ACHN (cell line): Measurements from ENCODE around the gene MBD5.

Source experiments
- DNase-seq: peaks from one replicate; pipeline ENCODE4 v3.0.0-alpha.2; 2015
- in situ Hi-C: cut with HindIII; loops from 2 replicates; pipeline ENCODE4 v1.10.0; 2017; ENCODE audit warnings: low sequenced_read_pairs, low pct_ligation_motif_present, low pct_unique_long_range_greater_than_20kb

Gene MBD5

DNA sequence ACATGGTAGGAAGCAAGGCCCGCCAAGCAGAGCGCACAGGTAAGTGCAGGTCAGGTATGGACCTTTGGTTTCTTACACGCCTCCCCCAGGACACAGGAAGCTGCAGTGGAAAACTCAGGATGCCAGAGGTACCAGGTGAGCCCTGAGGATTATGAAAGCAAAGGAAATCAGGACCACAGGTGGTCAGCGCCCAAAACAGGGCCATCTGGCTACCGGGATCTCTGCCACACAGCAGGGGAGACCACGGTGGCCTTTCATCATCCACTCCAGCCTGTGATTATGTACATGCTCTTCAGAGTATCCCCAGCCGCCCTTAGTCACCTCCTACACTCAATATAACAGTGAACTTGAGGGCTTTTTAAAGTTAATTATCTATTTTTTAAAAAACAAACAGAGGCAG, 498.1 kb downstream of the MBD5 start:
- in situ Hi-C loops, result no loop called here
- no peak for DNase-seq

DNA sequence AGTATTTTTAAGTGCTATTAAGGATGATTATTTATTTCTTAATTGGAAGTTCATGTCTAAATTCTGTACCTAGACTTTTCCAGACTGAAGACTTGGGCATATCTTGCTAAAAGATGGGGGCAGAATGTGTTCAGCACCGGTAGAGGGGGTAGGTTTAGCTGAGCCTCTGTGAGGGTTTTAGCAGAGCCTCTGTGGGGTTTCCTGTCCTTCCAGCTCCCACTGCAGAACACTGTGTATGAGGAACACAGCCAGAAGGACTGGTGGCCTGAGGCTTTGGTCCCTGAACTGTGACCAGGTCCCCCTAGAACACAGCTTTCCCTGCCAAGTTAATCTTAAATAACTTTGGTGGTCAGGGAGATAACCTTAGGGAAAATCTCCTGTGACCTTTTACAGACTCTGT, 500.3 kb downstream of the MBD5 start:
- in situ Hi-C loops, result no loop called here

DNA sequence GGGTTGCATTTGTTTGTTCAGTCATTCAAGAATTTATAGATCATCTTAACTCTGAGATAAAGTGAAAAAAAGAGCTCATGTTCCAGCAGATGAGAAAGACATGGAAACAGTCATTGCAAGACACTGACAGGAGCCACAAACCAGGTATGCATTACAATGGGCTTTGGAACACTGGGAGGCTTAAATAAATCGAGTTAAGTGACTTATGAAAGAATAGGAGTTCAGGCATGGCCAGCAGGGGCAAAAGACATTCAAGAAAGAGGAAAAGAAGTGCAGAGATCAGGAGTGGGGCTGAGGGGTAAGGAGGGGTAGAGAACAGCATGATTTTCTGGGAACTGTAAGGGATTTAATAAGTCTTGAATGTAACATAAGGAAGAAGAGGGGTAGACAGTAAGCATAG, 502.4 kb downstream of the MBD5 start:
- in situ Hi-C loops, result no loop called here
- DNase-seq, result no peak

More for the DNA sequence above, 500.3 kb downstream of the MBD5 start:
- DNase-seq, result no peak

DNA sequence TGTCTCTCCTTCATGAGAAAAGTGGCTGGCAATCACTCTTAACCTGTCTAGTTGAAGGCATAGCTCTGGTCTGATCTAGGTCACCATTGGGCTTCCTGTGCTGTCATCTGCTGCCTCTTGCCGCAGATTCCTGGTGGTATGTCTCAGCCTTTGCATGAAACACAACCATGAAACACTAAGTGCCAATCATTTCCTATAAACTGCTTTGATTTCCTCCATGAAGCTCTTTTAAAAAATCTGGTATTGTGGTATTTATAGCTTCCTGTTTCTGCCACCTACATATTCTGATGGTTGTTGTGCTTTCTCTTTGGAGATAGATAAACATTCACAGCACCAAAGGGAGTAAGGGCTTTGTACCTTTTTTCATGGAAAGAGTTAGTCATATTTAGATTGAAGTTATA, 503.6 kb downstream of the MBD5 start:
- in situ Hi-C loops, result no loop called here
- DNase-seq, result no peak

DNA sequence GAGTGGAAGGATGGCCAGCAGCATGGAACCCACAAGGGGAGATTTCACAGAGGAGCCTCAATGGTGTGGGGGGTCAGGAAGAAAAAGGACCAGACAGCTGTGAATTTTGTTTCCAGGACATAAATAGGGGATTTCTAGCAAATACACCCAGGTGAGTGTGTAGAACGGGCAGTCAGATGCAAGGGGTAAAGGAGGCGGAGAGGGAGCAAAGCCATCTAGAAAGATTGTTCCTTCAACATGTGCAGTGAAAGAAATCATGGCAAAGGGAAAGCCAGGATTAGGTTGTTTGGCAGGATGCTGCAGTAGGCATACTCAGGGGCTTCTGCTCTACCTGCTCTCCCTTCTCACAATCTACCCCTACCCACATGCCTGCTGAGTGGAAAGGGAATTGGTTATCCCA, 504.2 kb downstream of the MBD5 start:
- no peak for DNase-seq
- in situ Hi-C loops, result no loop called here

DNA sequence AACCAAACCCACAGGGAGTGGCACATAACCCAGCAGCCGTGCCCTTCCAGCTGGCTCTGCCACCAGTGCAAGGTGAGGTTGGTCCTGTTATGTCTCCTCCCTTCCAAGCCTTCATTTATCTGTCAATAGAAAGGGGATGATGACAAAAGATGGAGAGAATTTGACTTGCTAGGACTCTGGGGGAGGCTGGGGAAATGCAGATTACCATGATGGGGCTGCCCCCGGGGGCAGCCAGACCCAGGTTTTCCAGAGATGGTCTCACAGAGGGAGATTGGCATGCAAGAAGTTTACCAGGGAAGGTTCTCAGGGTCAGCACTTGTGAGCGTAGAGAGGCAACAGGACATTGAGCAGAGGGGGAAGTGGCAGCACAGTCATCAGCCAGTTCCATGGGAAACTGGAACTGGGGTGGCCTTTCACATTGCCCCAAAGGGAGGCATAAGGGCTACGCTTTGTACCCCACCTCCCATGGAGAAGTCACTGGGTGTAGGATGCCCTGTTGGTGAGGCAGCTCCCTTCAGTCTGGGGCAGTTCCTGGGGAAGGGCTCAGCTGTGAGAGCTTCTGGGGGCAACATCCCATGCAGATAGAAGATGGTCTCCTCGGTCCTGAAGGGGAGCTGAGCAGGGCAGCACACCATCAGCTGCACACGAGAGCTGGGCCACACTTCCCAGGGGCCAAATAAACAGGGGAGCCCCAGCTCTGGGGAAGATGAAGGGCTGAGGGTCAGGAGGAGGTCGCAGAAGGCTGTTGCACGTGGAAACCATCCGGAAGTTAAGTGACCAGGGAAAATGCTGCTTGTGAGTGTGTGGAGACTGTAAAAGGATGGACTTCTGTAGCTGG, 505.8 kb downstream of the MBD5 start:
- in situ Hi-C loops, result no loop called here
- no peak for DNase-seq

DNA sequence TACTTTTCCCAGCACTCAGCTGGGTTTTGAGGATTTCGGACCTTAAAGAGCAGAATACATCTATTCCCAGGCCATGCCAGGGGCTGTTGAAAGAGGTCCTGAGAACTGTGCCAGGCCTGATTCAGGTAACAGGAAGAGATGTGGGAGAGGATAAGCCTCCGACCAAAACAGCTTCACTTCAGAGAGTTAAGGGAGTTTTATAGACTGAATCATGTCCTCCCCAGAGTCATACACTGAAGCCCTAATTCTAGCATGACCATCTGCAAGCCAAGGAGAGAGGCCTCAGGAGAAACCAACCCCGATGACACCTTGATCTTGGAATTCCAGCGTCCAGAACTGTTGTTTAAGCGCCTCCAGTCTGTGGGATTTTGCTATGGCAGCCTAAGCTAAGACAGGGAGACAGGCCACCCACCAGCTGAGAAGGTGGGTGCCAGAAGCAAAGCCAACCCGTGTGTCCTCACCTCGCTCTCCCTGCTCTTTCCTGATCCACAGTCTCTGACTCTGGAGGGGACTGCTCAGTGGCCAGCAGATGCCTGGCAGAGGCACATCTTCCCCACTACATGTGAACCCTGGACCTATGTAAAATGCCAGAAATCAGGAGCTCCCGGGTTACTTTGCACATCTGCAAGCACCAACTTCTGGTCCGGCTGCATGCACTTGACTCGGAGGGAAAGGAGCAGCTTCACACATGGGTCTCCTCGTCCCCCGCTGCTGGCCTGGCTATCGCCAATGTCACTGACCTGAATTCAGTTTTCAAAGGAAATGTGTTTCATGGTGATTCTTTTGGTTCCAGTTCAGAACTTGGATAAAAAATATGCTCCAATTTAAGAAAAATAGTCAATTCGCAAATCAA, 506.8 kb downstream of the MBD5 start:
- in situ Hi-C loops, result no loop called here
- DNase-seq, result no peak

DNA sequence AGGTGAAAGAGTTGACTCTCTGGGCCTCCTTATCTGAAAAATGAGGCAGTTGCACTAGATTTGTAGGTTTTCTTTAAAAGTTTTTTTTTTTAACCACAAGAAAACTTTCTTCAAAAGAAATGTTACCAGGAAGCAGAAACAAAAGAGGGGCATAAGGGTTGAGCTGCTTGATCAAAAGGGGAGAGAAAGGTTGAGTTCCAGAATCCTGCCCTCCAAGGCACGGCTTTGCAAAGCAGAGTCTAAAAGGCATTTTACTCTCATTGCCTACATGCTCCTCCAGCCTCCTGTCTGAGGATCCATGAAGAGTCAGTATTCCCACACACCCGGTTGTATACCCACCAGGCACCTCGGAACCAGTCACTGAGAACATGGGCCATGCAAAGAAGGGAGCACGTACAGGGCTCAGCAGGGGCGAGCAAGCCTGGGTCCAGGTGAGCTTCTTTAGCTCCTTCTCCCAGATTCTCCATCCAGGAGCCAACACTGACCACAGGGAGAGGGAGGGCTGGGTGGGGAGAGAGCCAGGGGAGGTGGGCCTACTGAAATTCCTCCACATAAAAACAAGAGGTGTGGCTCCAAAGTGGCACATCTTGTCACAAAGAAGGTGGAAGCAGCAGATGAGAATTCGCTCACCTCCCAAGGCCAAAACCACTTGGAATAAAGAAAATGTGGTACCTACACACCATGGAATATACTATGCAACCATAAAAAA, 507.6 kb downstream of the MBD5 start:
- DNase-seq, result no peak
- in situ Hi-C loops, result no loop called here

DNA sequence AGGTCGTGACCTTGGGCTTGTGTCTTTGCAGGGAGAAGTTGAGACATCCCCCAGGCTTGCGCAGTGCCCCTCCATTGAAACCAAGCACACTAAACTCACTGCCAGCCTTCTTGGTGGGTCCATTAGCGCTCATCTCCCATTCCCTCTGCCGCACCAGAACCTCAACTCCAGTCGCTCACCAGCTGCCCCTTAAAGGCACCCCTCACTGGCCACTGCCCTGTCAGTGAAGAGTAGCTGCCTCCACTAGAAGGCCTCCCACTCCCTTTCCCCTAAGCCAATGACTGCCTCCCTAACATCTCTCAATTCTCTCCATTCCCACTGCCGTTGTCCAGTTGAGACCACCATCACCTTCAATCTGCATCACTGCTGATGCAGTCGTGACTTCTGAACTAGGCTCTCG, 508.9 kb downstream of the MBD5 start:
- in situ Hi-C loops, result no loop called here
- no peak for DNase-seq

DNA sequence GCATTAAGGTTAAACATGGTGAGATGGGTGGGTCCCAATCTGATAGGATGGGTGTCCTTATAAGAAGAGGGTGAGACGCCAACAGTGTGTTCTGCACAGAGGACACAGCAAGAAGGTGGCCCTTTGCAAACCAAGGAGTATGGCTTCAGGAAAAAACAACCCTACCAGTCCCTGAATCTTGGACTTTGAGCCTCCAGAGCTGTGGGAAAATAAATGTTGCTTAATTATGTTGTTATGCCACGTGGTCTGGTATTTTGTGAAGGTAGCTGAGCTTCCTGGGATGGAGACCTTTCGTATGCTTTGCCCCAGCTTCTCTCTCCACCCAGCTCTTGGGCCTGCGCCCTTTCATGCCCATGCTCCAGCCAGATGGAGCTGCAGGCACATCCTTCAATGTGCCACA, 509.5 kb downstream of the MBD5 start:
- in situ Hi-C loops, result no loop called here
- DNase-seq, result no peak

DNA sequence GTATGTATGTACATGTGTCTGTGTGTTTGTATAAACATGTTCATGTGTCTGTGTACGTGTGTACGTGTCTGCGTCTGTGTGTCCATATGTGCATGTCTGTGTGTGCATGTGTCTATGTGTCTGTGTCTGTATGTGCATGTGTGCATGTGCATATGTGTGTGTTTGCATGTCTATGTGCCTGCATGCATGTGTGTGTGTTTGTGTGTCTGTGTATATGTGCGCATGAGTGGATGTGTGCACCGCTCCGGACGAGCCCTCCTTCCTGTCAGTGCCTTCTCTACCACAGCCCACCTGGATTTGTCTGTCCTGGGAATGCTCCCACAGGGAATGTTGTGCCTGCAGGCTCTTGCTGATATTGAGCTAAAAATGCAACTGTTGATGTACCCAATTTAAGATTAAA, 510.3 kb downstream of the MBD5 start:
- in situ Hi-C loops, result no loop called here
- DNase-seq, result no peak

DNA sequence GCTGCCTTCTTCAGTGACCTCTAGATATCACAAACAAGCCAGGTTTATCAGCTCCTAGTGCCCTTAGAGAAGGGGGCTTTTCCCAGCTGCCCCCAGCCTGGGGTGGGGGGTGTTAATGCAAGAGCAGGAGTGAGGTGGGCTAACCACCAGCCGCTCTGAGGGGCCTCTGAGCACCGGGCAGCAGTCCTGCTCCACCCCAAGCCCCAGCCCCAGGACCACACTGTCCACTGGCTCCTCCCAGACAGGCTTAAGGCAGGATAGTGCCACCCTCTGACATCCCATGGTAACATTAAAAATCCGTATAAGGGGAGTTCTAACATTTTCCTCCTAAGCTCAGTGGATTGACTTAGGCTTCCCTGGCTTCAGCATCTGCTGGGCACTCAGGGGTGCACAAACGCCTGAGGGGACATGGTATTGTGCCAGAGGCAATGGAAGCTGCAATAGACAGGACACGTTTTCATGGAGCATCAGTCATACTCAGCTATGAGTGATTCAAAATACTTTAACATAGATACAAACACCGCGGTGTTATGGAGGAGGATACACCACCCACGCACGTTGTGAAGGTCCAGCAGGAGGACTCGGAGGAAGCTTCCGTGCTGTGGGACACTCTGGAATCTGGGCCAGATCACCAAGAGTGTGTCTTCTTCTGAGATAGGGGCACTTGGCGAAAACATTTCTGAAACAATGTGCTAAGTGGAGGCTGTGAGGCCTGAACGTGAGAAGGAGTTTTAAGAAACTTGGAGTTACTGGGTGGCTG, 511.0 kb downstream of the MBD5 start:
- in situ Hi-C loops, result no loop called here

DNA sequence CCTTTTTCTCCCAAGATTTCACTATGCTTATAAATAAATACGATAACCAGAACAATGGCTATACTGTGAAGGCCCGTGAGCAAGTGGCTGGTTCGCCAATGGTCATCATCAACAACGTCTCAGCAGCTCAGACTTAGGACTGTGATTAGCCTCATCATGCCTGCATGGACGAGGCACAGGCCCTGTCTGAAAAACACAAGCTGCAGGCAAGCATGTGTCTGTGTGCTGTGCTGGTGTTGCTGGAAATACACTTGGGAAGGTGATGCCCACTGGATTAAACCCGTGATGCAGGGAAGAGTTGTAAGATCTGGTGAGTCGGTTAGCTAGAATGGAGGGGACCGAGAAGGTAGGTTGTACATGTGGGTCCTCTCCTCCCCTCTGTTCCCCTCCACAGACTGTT, 512.1 kb downstream of the MBD5 start:
- in situ Hi-C loops, result no loop called here

More for the DNA sequence above, 511.0 kb downstream of the MBD5 start:
- no peak for DNase-seq

DNA sequence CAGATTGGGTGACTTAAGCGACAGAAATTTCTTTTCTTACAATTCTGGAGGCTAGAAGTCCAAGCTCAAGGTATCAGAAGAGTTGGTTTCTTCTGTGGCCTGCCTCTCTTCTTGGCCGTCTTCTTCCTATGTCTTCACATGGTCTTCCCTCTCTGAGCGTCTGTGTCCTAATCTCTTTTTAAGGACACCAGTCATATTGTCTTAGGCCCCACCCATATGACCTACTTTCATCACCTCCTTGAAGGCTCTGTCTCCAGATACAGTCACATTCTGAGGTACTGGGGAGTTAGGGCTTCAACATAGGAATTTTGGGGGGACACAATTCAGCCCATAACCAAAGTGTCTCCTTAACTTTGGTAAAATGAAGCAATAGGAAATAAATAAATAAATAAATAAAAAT, 512.8 kb downstream of the MBD5 start:
- DNase-seq, result no peak
- in situ Hi-C loops, result no loop called here

More for the DNA sequence above, 512.1 kb downstream of the MBD5 start:
- no peak for DNase-seq

DNA sequence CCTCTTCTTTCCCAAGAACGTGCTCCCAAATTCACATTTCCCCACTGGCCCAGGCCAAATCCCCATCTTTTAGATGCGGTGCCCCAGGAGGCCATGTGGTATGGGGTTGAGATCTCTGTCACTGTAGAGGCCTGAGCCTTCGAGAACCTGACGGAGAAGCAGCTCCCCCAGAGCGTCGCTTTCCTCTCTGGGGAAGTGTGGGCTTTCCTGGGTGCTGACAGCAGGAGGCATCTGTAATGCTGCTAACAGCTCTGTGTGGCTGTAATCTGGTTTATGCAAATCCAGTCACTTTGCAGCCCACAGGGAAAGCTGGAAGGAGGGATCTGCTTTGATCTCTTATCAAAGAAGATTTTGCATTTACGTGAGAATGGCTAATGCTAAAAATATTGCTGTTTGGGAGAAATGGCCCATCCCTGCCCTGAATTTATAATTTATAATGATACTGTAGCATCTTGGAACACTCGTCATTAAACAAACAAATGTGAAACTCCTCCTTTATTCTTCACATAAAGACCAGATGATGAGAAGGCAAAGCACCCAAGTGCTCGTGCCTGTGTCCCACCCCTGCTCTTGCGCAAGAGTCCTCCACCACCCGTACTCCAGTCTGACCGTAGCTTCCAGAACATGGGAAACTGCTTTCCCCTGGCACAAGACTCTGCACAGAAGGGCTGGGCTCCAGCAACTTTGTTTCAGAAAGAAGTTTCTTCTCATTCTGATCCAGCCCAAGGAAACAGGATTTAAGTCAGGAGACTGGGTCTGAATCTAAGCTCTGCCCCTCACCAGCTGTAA, 513.7 kb downstream of the MBD5 start:
- DNase-seq, result no peak
- in situ Hi-C loops, result no loop called here

DNA sequence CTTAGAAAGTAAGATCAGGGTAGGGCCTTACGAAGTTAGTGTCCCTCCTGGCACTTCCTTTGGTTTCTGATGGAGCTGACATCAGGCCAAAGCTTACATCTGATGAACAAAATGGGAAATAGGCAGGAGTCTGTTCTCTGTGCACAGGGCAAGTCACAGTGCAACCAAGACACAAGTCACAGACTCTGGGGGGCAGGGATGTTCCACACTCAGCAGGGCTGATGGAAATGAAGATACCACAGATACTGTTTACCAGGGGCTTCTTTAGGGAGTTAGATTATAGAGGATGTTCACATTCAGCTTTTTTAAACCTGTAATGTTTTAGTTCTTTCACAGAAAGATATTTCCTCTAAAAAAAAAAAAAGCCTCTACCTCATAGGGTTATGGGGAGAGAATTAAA, 517.5 kb downstream of the MBD5 start:
- in situ Hi-C loops, result no loop called here
- DNase-seq, result no peak

DNA sequence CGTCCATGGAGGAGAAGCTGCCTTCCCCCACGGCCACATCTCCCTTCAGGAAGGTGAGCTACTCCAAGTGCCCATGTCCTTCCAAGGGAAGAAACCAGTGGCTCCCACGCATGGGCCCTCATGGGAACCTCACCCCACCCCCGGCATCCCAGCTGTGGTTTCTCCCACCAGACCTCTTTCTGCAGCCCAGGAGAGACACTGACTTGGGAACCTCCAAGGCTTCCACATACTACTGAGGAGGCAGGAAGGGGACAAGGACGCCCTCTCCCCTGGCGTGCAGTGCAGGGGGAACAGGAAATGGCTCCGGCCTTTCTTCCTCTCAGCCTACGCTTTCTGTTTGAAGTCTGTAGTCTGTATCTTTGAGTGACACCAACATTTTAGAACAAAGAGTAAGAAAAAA, 519.1 kb downstream of the MBD5 start:
- in situ Hi-C loops, result no loop called here

DNA sequence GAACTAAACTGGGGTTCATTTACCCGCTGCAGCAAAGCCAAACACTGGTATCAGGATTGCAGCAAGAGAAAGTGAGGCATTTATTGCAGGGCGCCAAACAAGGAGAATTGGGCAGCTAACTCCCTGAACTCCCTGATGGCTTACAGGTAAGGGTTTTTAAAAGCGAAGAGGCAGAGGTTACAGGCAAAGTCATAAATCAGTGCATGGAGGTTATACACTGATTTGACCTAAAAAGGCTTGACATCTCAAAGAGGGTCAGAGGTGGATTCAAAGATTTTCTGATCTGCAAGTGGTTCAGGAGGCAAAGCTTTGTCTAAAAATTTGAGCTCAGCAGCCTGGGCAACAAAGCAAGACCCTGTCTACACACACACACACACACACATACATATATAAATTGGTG, 520.9 kb downstream of the MBD5 start:
- no peak for DNase-seq
- in situ Hi-C loops, result no loop called here

More for the DNA sequence above, 519.1 kb downstream of the MBD5 start:
- no peak for DNase-seq
